ENCODE results near the gene SCYL3.
"Not testable (repeated sequence)": the region's sequence is repeated elsewhere in the genome, so short reads cannot be mapped to it uniquely, and the experiment has no call there.

The SCYL3 gene

DNA sequence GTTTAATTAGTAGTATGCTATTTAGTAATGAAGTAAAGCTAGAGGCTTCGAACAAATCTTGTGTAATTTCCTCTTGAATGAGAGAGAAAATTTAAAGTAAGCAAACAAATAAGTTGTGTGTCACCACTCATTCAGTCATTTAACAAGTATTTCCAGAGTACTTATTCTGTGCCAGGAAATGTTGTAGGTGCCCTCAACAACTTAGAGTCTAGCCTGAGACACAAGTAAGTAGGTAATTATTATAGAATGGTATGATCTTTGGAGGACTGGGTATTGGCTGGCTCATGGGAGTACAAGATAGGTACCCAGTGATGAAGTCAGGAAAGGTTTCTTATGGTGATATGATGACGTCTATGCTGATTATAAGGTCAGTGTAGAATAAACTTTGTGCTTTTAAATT lies 81.6 kb downstream of the SCYL3 start:
- no peak for DNase-seq (ENCODE audit: low read depth)

GRCh38 chr1:169811418-169812035 lies 82.2 kb downstream of the SCYL3 start:
- not testable (repeated sequence) for DNase-seq (ENCODE audit: low read depth)

DNA sequence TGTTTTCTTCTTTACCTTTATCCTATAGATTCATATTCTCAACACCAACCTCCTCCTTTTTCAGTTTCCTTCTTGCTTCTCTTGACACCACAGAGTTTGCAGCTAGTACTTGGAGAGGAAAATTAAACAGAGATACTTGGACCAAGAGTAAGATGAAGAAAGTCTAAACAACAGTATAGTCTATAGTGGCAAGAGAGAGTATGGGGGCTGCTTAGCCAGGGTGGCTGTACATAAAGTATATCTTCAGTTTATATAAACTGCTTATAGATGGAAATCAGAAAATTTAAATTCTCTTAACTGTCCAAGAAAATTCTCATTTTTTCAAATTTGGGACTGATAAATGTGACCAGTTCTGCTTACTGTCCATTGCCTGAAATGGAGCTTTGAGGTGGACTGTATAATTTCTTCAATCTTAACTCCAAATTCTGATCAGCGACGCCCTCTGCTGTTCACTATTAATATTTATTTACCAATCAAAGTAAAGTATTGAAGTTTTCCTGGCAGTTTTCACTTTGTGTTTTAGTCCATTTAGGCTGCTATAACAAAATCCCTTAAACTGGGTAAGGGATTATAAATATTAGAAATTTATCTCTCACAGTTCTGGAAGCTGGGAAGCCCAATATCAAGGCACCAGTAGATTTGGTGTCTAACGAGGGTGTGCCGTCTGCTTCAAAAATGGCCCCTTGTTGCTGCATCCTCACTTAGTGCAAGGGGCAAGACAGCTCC lies 84.2 kb downstream of the SCYL3 start:
- DNase-seq (ENCODE audit: low read depth), result no peak

GRCh38 chr1:169804941-169805340 lies 88.8 kb downstream of the SCYL3 start:
- no peak for DNase-seq (ENCODE audit: low read depth)

- DNase-seq (ENCODE audit: low read depth), result no peak
Observed at GRCh38 chr1:169802888-169803287, 90.8 kb downstream of the SCYL3 start.
